Endothelial cell of umbilical vein (primary cell): ENCODE measurements around the gene ARID1B. TPM values are rescaled to one million over a fixed set of nuclear protein-coding genes. Genes with fewer than 3 reads are reported as not detected.

ENCODE experiments used
- BruUV-seq: library from RNA; stranded (reverse); fragments of 400-500 nt; replicated peaks from 2 replicates; lab custom pipeline; 2021; lab: Mats Ljungman, UMichigan
- CTCF ChIA-PET: fragments of 300-600, 350-600 bp; sonication (Branson Sonifier 250); formaldehyde crosslinking; loops from one replicate; lab custom pipeline; 2021; ENCODE audit warnings: antibody characterized with exemption, inconsistent platforms; lab: Charles Lee
- POLR2A ChIA-PET: fragments of 300-600, 350-600 bp; sonication (Branson Sonifier 250); formaldehyde crosslinking; loops from one replicate; lab custom pipeline; 2021; ENCODE audit warnings: antibody characterized with exemption, inconsistent platforms; lab: Charles Lee
- DNase-seq: peaks from one replicate; pipeline ENCODE4 v3.0.0-alpha.2; 2011; ENCODE audit warnings: low read depth, low spot score
- FAIRE-seq: peaks from 2 replicates; lab custom pipeline; 2011; peaks lifted over from hg19 to GRCh38; lab: Jason Lieb, UNC
- H2AFZ ChIP-seq: 2 replicates; pipeline ENCODE4 v1.6.0; 2012; ENCODE audit warnings: low read depth, low read length, control low read depth, inconsistent platforms
- H3K27ac ChIP-seq: 2 replicates; pipeline ENCODE4 v1.5.1; 2011; ENCODE audit warnings: low read depth, mild to moderate bottlenecking, control low read depth, low read length, moderate library complexity; ENCODE audit not compliant: insufficient read depth
- H3K27me3 ChIP-seq, 2 experiments: 2 replicates each; pipeline versions ENCODE4 v1.6.0 to v1.6.1; 2011; ENCODE audit warnings: low read length in 2 of 2, mixed read lengths in 1 of 2; ENCODE audit not compliant: control insufficient read depth in 2 of 2, insufficient read depth in 2 of 2
- H3K36me3 ChIP-seq, 2 experiments: 2 replicates in 1 of 2; 3 replicates in 1 of 2; pipeline ENCODE4 v1.5.1; 2011; ENCODE audit warnings: low read length in 2 of 2, mild to moderate bottlenecking in 1 of 2, moderate library complexity in 1 of 2; ENCODE audit not compliant: control insufficient read depth in 2 of 2, insufficient read depth in 2 of 2; ENCODE audit errors: extremely low read depth in 1 of 2
- H3K4me1 ChIP-seq: 3 replicates; pipeline ENCODE4 v1.5.1; 2011; ENCODE audit warnings: mild to moderate bottlenecking, low read length; ENCODE audit not compliant: control insufficient read depth, insufficient read depth; ENCODE audit errors: extremely low read depth
- H3K4me2 ChIP-seq: 2 replicates; pipeline ENCODE4 v1.6.1; 2011; ENCODE audit warnings: low read length, control low read depth, mixed read lengths; ENCODE audit not compliant: insufficient read depth
- H3K4me3 ChIP-seq, 3 experiments: fragments of 200-600 bp in 1 of 3; sonication (generic), shearing (Covaris generic) in 1 of 3; replicated peaks in 1 of 3; 2 replicates each; pipeline ENCODE4 v1.5.1; 2011 to 2016; ENCODE audit warnings: control low read depth in 3 of 3, low read length in 3 of 3, mild to moderate bottlenecking in 2 of 3, inconsistent platforms in 1 of 3, low read depth in 1 of 3, moderate library complexity in 1 of 3; ENCODE audit not compliant: insufficient read depth in 1 of 3
- H3K79me2 ChIP-seq: 2 replicates; pipeline ENCODE4 v1.6.0; 2012; ENCODE audit warnings: low read length, inconsistent platforms; ENCODE audit not compliant: control insufficient read depth, insufficient read depth
- H3K9ac ChIP-seq: replicated peaks from 2 replicates; pipeline ENCODE3; 2011; ENCODE audit warnings: low read length, control low read depth; ENCODE audit not compliant: insufficient read depth; ENCODE audit errors: extremely low read depth
- H3K9me1 ChIP-seq: replicated peaks from 3 replicates; pipeline ENCODE4 v1.6.0; 2011; ENCODE audit warnings: mild to moderate bottlenecking, low read length; ENCODE audit not compliant: control insufficient read depth, insufficient read depth; ENCODE audit errors: extremely low read depth
- H3K9me3 ChIP-seq: replicated peaks from 2 replicates; pipeline ENCODE4 v1.5.1; 2012; ENCODE audit warnings: low read length, inconsistent platforms; ENCODE audit not compliant: control insufficient read depth, insufficient read depth
- H4K20me1 ChIP-seq: replicated peaks from 2 replicates; pipeline ENCODE3; 2011; ENCODE audit warnings: mild to moderate bottlenecking, low read length; ENCODE audit not compliant: control insufficient read depth, insufficient read depth; ENCODE audit errors: extremely low read depth
- CTCF ChIP-seq, 2 donors: IDR thresholded peaks; 1 replicate in 1 of 2; 2 replicates in 1 of 2; pipeline ENCODE4 v1.5.1; 2011; ENCODE audit warnings: low read length in 2 of 2, mild to moderate bottlenecking in 2 of 2, moderate library complexity in 2 of 2, control low read depth in 1 of 2, inconsistent platforms in 1 of 2, low read depth in 1 of 2; ENCODE audit not compliant: insufficient read depth in 1 of 2; ENCODE audit errors: extremely low read depth in 1 of 2
- EZH2 ChIP-seq: IDR thresholded peaks from 2 replicates; pipeline ENCODE4 v1.6.1; 2012; ENCODE audit warnings: borderline replicate concordance, low read depth, mild to moderate bottlenecking, moderate library complexity, low read length, inconsistent platforms; ENCODE audit not compliant: severe bottlenecking
- FOS ChIP-seq: IDR thresholded peaks from 2 replicates; pipeline ENCODE4 v1.6.1; 2011; ENCODE audit warnings: mild to moderate bottlenecking, low read length, moderate library complexity, borderline replicate concordance; ENCODE audit not compliant: insufficient read depth
- GATA2 ChIP-seq: IDR thresholded peaks from 2 replicates; pipeline ENCODE4 v1.7.0; 2011; ENCODE audit warnings: low read depth, mild to moderate bottlenecking, moderate library complexity, mixed read lengths, low read length; ENCODE audit not compliant: insufficient read length, insufficient read depth
- JUN ChIP-seq: IDR thresholded peaks from 2 replicates; pipeline ENCODE4 v1.6.1; 2011; ENCODE audit warnings: borderline replicate concordance, low read depth; ENCODE audit not compliant: insufficient read length, insufficient read depth
- MAX ChIP-seq: IDR thresholded peaks from 2 replicates; pipeline ENCODE4 v1.6.1; 2011; ENCODE audit not compliant: insufficient read depth, insufficient read length
- MYC ChIP-seq: IDR thresholded peaks from one replicate; pipeline ENCODE4 v1.6.1; 2011; ENCODE audit warnings: mild to moderate bottlenecking, low read depth, low read length
- POLR2A ChIP-seq: IDR thresholded peaks from 2 replicates; pipeline ENCODE4 v1.6.1; 2012; ENCODE audit warnings: low read depth, mild to moderate bottlenecking, control low read depth, low read length
- POLR2AphosphoS5 ChIP-seq: IDR thresholded peaks from 2 replicates; pipeline ENCODE4 v1.6.1; 2012; ENCODE audit warnings: low read depth, mild to moderate bottlenecking, control low read depth, low read length, moderate library complexity; ENCODE audit not compliant: insufficient read depth
- dilution Hi-C: fragments of 300-500 bp; cut with MboI; formaldehyde crosslinking; loops from one replicate; pipeline ENCODE4 v1.15.0; 2019; ENCODE audit warnings: low sequenced_read_pairs; ENCODE audit not compliant: extremely low pct_ligation_motif_present
- intact Hi-C: fragments of 100-400 bp; cut with micrococcal nuclease; formaldehyde crosslinking; loops from one replicate; pipeline ENCODE4 v1.10.0; 2022
- polyA plus RNA-seq, 4 experiments: library from polyadenylated mRNA; depleted of rRNA in 3 of 4; stranded (reverse) in 3 of 4; unstranded in 1 of 4; fragments of >200 nt; gene quantifications; 2 replicates each; pipeline versions ENCODE4 v1.2.1 to v1.2.3, GENCODE V29; 2011 to 2012; ENCODE audit warnings: missing spikeins in 1 of 4
- total RNA-seq: library from RNA; stranded (reverse); gene quantifications from 2 replicates; pipeline ENCODE4 v1.2.3, GENCODE V29; 2021

The ARID1B gene
- total and polyA plus RNA-seq, 2 donors (not counting 3 experiments of a cell fraction or from before 2014, with no cell fraction given), result 21.8 to 89.5 TPM

- CTCF ChIA-PET, result interaction anchor here (0.9 kb wide), 1 partner anchor 18 kb away, joined by 4 read pairs; no protein-coding TSS in a partner anchor
- H3K9me1 ChIP-seq, result no peaks in the 10 kb centered on the region
- no peaks in the 10 kb centered on the region for H3K27me3 ChIP-seq
- H3K36me3 ChIP-seq, result no peaks in the 10 kb centered on the region
- H3K9ac ChIP-seq, result no peak overlapping the region
- DNase-seq, result no peak
- FAIRE-seq, result no peak
- POLR2A ChIA-PET, result no interaction called here
- H3K4me3 ChIP-seq, result no peak overlapping the region
- no peaks in the 10 kb centered on the region for H3K4me1 ChIP-seq
- no peak overlapping the region for H2AFZ ChIP-seq
- H3K27ac ChIP-seq, result no peak overlapping the region
- intact Hi-C loops (no loop called here), dilution Hi-C loops (no loop called here)
- TF ChIP-seq JUN, result no peak
- no peak for TF ChIP-seq GATA2
- TF ChIP-seq MYC, result no peak
- TF ChIP-seq EZH2, result no peak
- no peak for TF ChIP-seq CTCF (IDR thresholded peaks at IDR 0.05; ENCODE audit: extremely low read depth in 1 of 2, insufficient read depth in 1 of 2, low read depth in 1 of 2, low read length in 2 of 2)
- TF ChIP-seq POLR2A, result no peak
- TF ChIP-seq POLR2AphosphoS5, result no peak
- TF ChIP-seq MAX, result no peak
- no peak for TF ChIP-seq FOS
- H4K20me1 ChIP-seq, result no peaks in the 10 kb centered on the region
- no TSS peak for BruUV-seq
- H3K4me2 ChIP-seq, result no peak overlapping the region
- peaks cover 26% of the 10 kb centered on the region for H3K79me2 ChIP-seq
- no peaks in the 10 kb centered on the region for H3K9me3 ChIP-seq
These were observed 222.6 kb downstream of the ARID1B start for GRCh38 chr6:156999762-157000161.
